SK-N-SH (cell line): ENCODE data around the gene SLC19A3. TPM values are rescaled to one million over a fixed set of nuclear protein-coding genes. Genes with fewer than 3 reads are reported as not detected.

ENCODE experiments used
- CTCF ChIA-PET: fragments of 300-600, 350-600 bp; formaldehyde crosslinking; extraction: SDS; loops from one replicate; lab custom pipeline; 2021; lab: Yijun Ruan, JAX
- POLR2A ChIA-PET: fragments of 350-600 bp; sonication (Branson Sonifier 250); formaldehyde crosslinking; extraction: SDS; loops from one replicate; lab custom pipeline; 2020; ENCODE audit warnings: antibody characterized with exemption, inconsistent platforms; lab: Yijun Ruan, JAX
- DNase-seq: peaks from one replicate; pipeline ENCODE4 v3.0.0; 2012
- H2AFZ ChIP-seq: fragments of 200-600 bp; sonication (generic); 2 replicates; pipeline ENCODE4 v1.8.1; 2016; ENCODE audit warnings: antibody characterized with exemption, mild to moderate bottlenecking, low read depth
- H3F3A ChIP-seq: fragments of 200-600 bp; sonication (generic); replicated peaks from 2 replicates; pipeline ENCODE3; 2016; ENCODE audit warnings: antibody characterized with exemption, mild to moderate bottlenecking; ENCODE audit not compliant: insufficient read depth
- H3K27ac ChIP-seq, 2 experiments: fragments of 200-500 bp in 1 of 2; fragments of 200-600 bp in 1 of 2; sonication (Bioruptor generic) in 1 of 2; sonication (generic), shearing (Covaris generic) in 1 of 2; 2 replicates each; pipeline versions ENCODE4 v1.5.1 to v1.6.1; 2014 to 2016; ENCODE audit warnings: low read depth in 2 of 2, inconsistent platforms in 1 of 2, low read length in 1 of 2, mild to moderate bottlenecking in 1 of 2, mixed read lengths in 1 of 2
- H3K27me3 ChIP-seq: fragments of 200-600 bp; sonication (generic), shearing (Covaris generic); 2 replicates; pipeline ENCODE4 v1.6.1; 2016; ENCODE audit warnings: mixed run types; ENCODE audit not compliant: insufficient read depth
- H3K36me3 ChIP-seq, 2 experiments: fragments of 200-500 bp in 1 of 2; fragments of 200-600 bp in 1 of 2; sonication (Bioruptor generic) in 1 of 2; sonication (generic) in 1 of 2; replicated peaks in 1 of 2; 2 replicates each; pipeline versions ENCODE3 to v1.5.1; 2014 to 2016; ENCODE audit warnings: low read length in 1 of 2, mild to moderate bottlenecking in 1 of 2; ENCODE audit not compliant: insufficient read depth in 2 of 2, control insufficient read depth in 1 of 2
- H3K4me1 ChIP-seq, 2 experiments: fragments of 200-500 bp in 1 of 2; fragments of 200-600 bp in 1 of 2; sonication (Bioruptor generic) in 1 of 2; sonication (generic), shearing (Covaris generic) in 1 of 2; 2 replicates each; pipeline versions ENCODE4 v1.5.1 to v1.6.1; 2014 to 2016; ENCODE audit warnings: low read depth in 1 of 2, low read length in 1 of 2, mixed run types in 1 of 2; ENCODE audit not compliant: insufficient read depth in 2 of 2, control insufficient read depth in 1 of 2
- H3K4me2 ChIP-seq: fragments of 200-600 bp; sonication (generic), shearing (Covaris generic); 2 replicates; pipeline ENCODE4 v1.6.1; 2017; ENCODE audit warnings: mixed run types
- H3K4me3 ChIP-seq, 2 experiments: fragments of 200-500 bp in 1 of 2; fragments of 200-600 bp in 1 of 2; sonication (Bioruptor generic) in 1 of 2; sonication (generic), shearing (Covaris generic) in 1 of 2; 2 replicates each; pipeline versions ENCODE4 v1.5.1 to v1.8.1; 2014 to 2016; ENCODE audit warnings: low read depth in 2 of 2, inconsistent platforms in 1 of 2, low read length in 1 of 2, mild to moderate bottlenecking in 1 of 2, mixed read lengths in 1 of 2, moderate library complexity in 1 of 2
- H3K79me2 ChIP-seq: fragments of 200-600 bp; sonication (generic); 2 replicates; pipeline ENCODE4 v1.8.1; 2017; ENCODE audit warnings: mild to moderate bottlenecking; ENCODE audit not compliant: insufficient read depth
- H3K9ac ChIP-seq: fragments of 200-600 bp; sonication (generic); 2 replicates; pipeline ENCODE4 v1.6.1; 2017; ENCODE audit warnings: mixed run types
- H3K9me2 ChIP-seq: fragments of 200-600 bp; sonication (generic); 2 replicates; pipeline ENCODE4 v1.6.1; 2017; ENCODE audit warnings: mixed run types
- H3K9me3 ChIP-seq: fragments of 200-600 bp; sonication (generic); 2 replicates; pipeline ENCODE4 v1.6.1; 2017; ENCODE audit warnings: mixed run types, mild to moderate bottlenecking, moderate library complexity
- H4K20me1 ChIP-seq: fragments of 200-600 bp; sonication (generic); 2 replicates; pipeline ENCODE4 v1.6.1; 2017; ENCODE audit warnings: mild to moderate bottlenecking, mixed run types; ENCODE audit not compliant: insufficient read depth
- ELF1 ChIP-seq: IDR thresholded peaks from 2 replicates; pipeline ENCODE4 v1.4.0; 2012
- EP300 ChIP-seq, 2 experiments: IDR thresholded peaks; 2 replicates each; pipeline versions ENCODE4 v1.4.0 to v1.6.1; 2012; ENCODE audit warnings: borderline replicate concordance in 1 of 2, low read depth in 1 of 2, low read length in 1 of 2
- EZH2phosphoT487 ChIP-seq: fragments of 200-600 bp; sonication (generic); IDR thresholded peaks from 2 replicates; pipeline ENCODE4 v1.6.1; 2017; ENCODE audit warnings: low read depth, mixed run types, mild to moderate bottlenecking, antibody characterized with exemption, moderate library complexity, borderline replicate concordance
- FOXM1 ChIP-seq: IDR thresholded peaks from 2 replicates; pipeline ENCODE4 v1.4.0; 2012; ENCODE audit warnings: low read depth, mild to moderate bottlenecking
- IRF3 ChIP-seq: fragments of 150-350 bp; IDR thresholded peaks from 2 replicates; pipeline ENCODE4 v1.6.1; 2016; ENCODE audit warnings: mild to moderate bottlenecking, low read depth, low read length
- MEF2A ChIP-seq: IDR thresholded peaks from 2 replicates; pipeline ENCODE4 v1.4.0; 2012; ENCODE audit warnings: low read depth, borderline replicate concordance
- MXI1 ChIP-seq: IDR thresholded peaks from 2 replicates; pipeline ENCODE4 v1.6.1; 2012; ENCODE audit warnings: mild to moderate bottlenecking, low read depth, low read length, improper control_type of control experiment
- POLR2AphosphoS5 ChIP-seq: IDR thresholded peaks from 2 replicates; pipeline ENCODE4 v1.6.1; 2012; ENCODE audit warnings: low read depth, low read length
- RXRA ChIP-seq: IDR thresholded peaks from 2 replicates; pipeline ENCODE4 v1.4.0; 2012; ENCODE audit warnings: low read depth, mild to moderate bottlenecking, borderline replicate concordance
- SIN3A ChIP-seq: IDR thresholded peaks from 2 replicates; pipeline ENCODE4 v1.6.1; 2012; ENCODE audit warnings: low read depth, mild to moderate bottlenecking, low read length, moderate library complexity, borderline replicate concordance
- SMC3 ChIP-seq: IDR thresholded peaks from 2 replicates; pipeline ENCODE4 v1.6.1; 2012; ENCODE audit warnings: low read depth, low read length, improper control_type of control experiment
- TCF12 ChIP-seq: IDR thresholded peaks from 2 replicates; pipeline ENCODE4 v1.4.0; 2012
- USF1 ChIP-seq: IDR thresholded peaks from 2 replicates; pipeline ENCODE4 v1.4.0; 2012; ENCODE audit warnings: low read depth, borderline replicate concordance
- WGBS: methylation state at CpG from one replicate; pipeline ENCODE4 v1.1.6; 2017; ENCODE audit warnings: low lambda C conversion rate; 5-methylcytosine and 5-hydroxymethylcytosine counted together
- polyA plus RNA-seq, 3 experiments: library from polyadenylated mRNA; depleted of rRNA; stranded (reverse); fragments of >200 nt; gene quantifications; 2 replicates each; pipeline ENCODE4 v1.2.3, GENCODE V29; 2012

The SLC19A3 gene
- polyA plus RNA-seq, 1 of the 3 experiments (the other 2 are of a cell fraction): 0.02 TPM

GRCh38 chr2:227713291-227713690 is 4.5 kb downstream of the SLC19A3 start:
- Histone ChIP-seq H4K20me1 (no peaks in the 10 kb centered on the region), H3K36me3 (no peaks in the 10 kb centered on the region), H3K9ac (no peak overlapping the region), H3K4me1 (peaks cover 3 to 4% of the 10 kb centered on the region in 2 experiments; a peak in 1 of 4 replicates), H3K9me2 (no peaks in the 10 kb centered on the region), H3K4me3 (no peak overlapping the region), H3F3A (no peaks in the 10 kb centered on the region), H3K27ac (no peak overlapping the region), H3K4me2 (no peak overlapping the region), H3K27me3 (peaks cover 63% of the 10 kb centered on the region; the same call in 1 of the 2 replicates), H3K79me2 (no peaks in the 10 kb centered on the region), H2AFZ (no peak overlapping the region), H3K9me3 (no peaks in the 10 kb centered on the region)
- POLR2A ChIA-PET: no interaction called here
- TF ChIP-seq FOXM1: no peak
- no peak for TF ChIP-seq TCF12
- TF ChIP-seq USF1: no peak
- TF ChIP-seq ELF1: no peak
- no peak for TF ChIP-seq POLR2AphosphoS5
- no peak for TF ChIP-seq MXI1
- TF ChIP-seq SIN3A: no peak
- no peak for TF ChIP-seq MEF2A
- TF ChIP-seq RXRA: no peak
- TF ChIP-seq EP300 (IDR thresholded peaks at IDR 0.05; ENCODE audit: borderline replicate concordance in 1 of 2, low read depth in 1 of 2, low read length in 1 of 2): no peak
- CTCF ChIA-PET: no interaction called here
- no peak for DNase-seq
- 73% methylated on average over 1 of the region's 1 CpG for WGBS

- Histone ChIP-seq H3K9me2 (no peaks in the 10 kb centered on the region), H3K79me2 (no peaks in the 10 kb centered on the region), H3K9ac (no peak overlapping the region), H2AFZ (no peak overlapping the region), H3K27ac (no peak overlapping the region), H3K27me3 (peaks cover 58% of the 10 kb centered on the region; the same call in 1 of the 2 replicates), H3K4me1 (no peaks in the 10 kb centered on the region), H4K20me1 (no peaks in the 10 kb centered on the region), H3K4me2 (no peak overlapping the region), H3K36me3 (no peaks in the 10 kb centered on the region), H3F3A (no peaks in the 10 kb centered on the region), H3K4me3 (no peak overlapping the region), H3K9me3 (no peaks in the 10 kb centered on the region)
- TF ChIP-seq IRF3 (no peak), EZH2phosphoT487 (no peak), SMC3 (no peak)
- no peak for DNase-seq
- ChIA-PET CTCF (no interaction called here), POLR2A (no interaction called here)
- 32% methylated on average over 7 of the region's 7 CpGs for WGBS
These were observed 6.8 kb downstream of the SLC19A3 start for GRCh38 chr2:227710986-227711385.
